Astrocyte of the spinal cord (primary cell): ENCODE results near the gene ALG3.
"Not testable (repeated sequence)": the region's sequence is repeated elsewhere in the genome, so short reads cannot be mapped to it uniquely, and the experiment has no call there.

Experiments
- DNase-seq: peaks from one replicate; pipeline ENCODE4 v3.0.0; 2011; ENCODE audit warnings: low read depth, low spot score
- H3K4me3 ChIP-seq: 2 replicates; pipeline ENCODE4 v1.5.1; 2011; ENCODE audit warnings: low read depth, mild to moderate bottlenecking, low read length, moderate library complexity
- CTCF ChIP-seq: IDR thresholded peaks from 2 replicates; pipeline ENCODE4 v1.5.1; 2012; ENCODE audit warnings: low read depth, mild to moderate bottlenecking, low read length, inconsistent platforms
- in situ Hi-C: cut with HindIII; loops from 2 replicates; pipeline ENCODE4 v1.10.0; 2017; ENCODE audit warnings: low sequenced_read_pairs

ALG3 gene

GRCh38 chr3:184275381-184275701, 26.6 kb upstream of the ALG3 start:
- TF ChIP-seq CTCF: no peak
- in situ Hi-C loops: no loop called here
- DNase-seq: no peak
- no peak overlapping the region for H3K4me3 ChIP-seq

GRCh38 chr3:184272269-184272668, 23.5 kb upstream of the ALG3 start:
- no peak for DNase-seq
- H3K4me3 ChIP-seq: no peak overlapping the region
- TF ChIP-seq CTCF: no peak
- in situ Hi-C loops: no loop called here

GRCh38 chr3:184267249-184267648, 18.5 kb upstream of the ALG3 start:
- H3K4me3 ChIP-seq, DNase-seq, in situ Hi-C loops: not testable (repeated sequence)

GRCh38 chr3:184262764-184263179, 14.0 kb upstream of the ALG3 start:
- in situ Hi-C loops: no loop called here
- no peak for DNase-seq
- no peak overlapping the region for H3K4me3 ChIP-seq
- TF ChIP-seq CTCF: no peak

- in situ Hi-C loops: no loop called here
- H3K4me3 ChIP-seq: peak overlapping the region; percentile 48
- peak; percentile 22 for DNase-seq
Observed at GRCh38 chr3:184261854-184262763, 13.3 kb upstream of the ALG3 start.

GRCh38 chr3:184261270-184261853, 12.6 kb upstream of the ALG3 start, which contains the start of gene CAMK2N2:
Gene CAMK2N2 (minus strand): TSS chr3:184261553. CDS start chr3:184261285, 268 bp downstream.
- no peak for TF ChIP-seq CTCF
- peak; percentile 21 for DNase-seq
- in situ Hi-C loops: no loop called here
- peak within 1 kb of the TSS; percentile 48 for H3K4me3 ChIP-seq

More at GRCh38 chr3:184261854-184262763, 13.3 kb upstream of the ALG3 start:
- no peak for TF ChIP-seq CTCF

- no peak for TF ChIP-seq CTCF
- H3K4me3 ChIP-seq: peak overlapping the region; percentile 32
- in situ Hi-C loops: no loop called here
- no peak for DNase-seq
Observed at GRCh38 chr3:184260724-184261269, 12.0 kb upstream of the ALG3 start.
